Stimulated activated CD4-positive, alpha-beta T cell treated with anti-CD3 and anti-CD28 coated beads, Interleukin-1b, Interleukin-23, amount 100 ng/mL, for 1 hour (primary cell): ENCODE results near the gene C16orf95.
"Not testable (repeated sequence)": the region's sequence is repeated elsewhere in the genome, so short reads cannot be mapped to it uniquely, and the experiment has no call there.

ENCODE experiments used
- DNase-seq, 2 donors: peaks; one replicate each; pipeline ENCODE4 v3.0.0-alpha.2; 2020; ENCODE audit warnings: low read depth in 2 of 2

Gene C16orf95

GRCh38 chr16:87286839-87287626 lies 30.2 kb downstream of the C16orf95 start:
- no peak for DNase-seq

DNA sequence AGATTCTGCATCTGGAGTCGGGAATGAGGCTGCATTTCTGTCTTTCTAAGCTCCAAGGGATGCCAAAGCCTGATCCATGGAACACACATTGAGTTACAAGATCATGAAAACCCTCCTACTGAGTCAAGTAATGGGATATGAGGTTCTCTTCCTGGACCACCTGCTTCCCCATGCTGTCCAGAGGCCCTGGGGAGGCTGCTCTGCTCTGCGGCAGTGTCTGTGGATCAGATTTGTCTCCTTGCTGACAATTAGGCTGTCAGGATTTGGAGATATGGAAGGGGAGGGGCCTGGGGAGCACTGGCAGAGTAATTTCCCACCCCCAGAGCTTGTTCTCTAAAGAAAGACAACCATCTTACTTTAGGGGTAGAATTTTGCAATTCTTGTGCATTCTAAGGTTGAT lies 33.0 kb downstream of the C16orf95 start:
- DNase-seq = no peak

- no peak for DNase-seq
Measured at GRCh38 chr16:87279094-87279658, 38.0 kb downstream of the C16orf95 start.

DNA sequence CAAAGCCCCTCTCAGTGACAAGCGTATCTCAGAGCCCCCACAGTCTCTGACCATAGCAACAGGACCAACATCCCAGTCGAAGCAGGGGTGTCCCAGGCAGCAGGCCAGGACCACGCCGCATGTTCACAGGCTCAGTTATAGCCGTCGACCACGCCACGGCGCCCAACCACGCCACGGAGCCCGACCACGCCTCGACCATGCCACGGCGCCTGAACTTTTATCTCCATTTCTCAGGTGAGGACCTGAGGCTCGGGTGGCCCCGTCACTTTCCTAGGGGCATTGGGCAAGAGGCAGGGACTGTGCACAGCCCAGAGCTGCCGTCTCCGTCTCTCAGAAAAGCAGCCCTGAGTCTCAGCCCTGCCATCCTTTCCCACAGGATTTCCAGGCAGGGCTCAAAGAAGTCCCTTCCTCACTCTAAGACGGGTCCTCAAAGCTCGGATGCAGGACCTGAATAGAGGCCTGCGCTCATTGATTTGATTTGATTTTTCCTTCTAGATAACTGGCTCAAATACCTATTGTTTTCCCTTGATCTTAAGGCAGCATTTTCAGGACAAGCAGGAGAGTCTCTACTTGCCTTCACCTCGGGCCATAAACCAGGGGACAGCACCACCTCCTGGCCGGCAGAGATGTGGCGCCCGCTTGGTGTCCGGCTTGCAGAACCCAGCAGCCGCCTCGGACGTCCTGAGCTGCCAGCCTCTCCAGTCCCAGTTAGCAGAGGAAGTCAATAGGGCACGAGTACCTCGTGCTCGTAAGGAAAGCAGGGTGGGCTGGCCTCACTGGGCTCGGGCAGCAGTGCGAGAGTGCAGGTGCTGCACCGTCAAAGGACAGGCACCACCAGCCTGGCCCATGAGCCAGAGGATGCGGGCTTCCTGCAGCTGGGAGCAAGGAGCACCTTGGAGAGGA lies 38.8 kb downstream of the C16orf95 start:
- peak in 1 of 2 donors; percentile 10 for DNase-seq

- DNase-seq = no peak
Measured at GRCh38 chr16:87276924-87277323, 40.3 kb downstream of the C16orf95 start.

DNA sequence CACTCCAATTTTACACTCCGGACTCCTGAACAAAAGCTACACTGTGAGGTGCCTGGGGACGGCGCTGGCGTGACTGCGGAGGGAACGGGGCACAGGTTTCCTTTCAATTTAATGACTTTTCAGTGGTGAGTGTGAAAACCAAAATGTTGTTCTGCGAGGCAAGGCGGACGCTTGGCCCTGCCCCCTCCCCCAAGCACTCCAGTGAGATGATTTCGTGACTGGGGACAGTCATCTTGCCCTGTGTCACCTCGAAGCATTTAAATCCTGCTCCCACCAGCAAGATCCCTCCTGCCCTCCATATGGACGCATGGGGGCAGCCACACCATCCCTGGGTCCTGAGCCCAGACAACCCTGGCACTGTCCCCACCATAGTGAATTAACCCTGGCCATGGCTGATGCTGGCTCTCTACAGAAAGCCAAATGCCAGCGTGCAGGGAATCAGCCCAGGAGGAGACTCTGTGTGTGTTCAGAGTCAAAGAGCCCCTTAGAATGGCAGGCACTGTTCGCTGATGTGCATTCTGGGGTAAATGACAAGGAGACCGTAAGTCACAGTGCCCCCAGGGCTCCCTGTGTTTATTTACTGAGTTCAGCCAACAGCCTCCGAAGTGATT lies 41.0 kb downstream of the C16orf95 start:
- DNase-seq = no peak

DNA sequence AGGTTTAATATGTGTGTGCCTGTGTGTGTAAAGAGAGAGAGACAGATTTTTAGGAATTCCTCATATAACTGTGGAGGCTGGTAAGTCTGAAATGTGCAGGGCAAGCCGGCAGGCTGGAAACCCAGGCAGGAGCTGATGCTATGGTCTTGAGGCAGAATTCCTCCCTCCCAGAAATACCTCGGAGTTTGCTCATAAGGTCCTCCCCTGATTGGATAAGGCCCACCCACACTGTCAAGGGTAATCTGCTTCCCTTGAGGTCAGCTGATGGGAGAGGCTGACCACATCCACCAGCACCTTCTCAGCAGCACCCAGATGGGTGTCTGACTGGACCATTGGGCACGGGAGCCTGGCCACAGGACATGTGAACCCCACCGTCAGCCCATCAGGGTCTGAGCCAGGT lies 42.4 kb downstream of the C16orf95 start:
- DNase-seq = no peak

DNA sequence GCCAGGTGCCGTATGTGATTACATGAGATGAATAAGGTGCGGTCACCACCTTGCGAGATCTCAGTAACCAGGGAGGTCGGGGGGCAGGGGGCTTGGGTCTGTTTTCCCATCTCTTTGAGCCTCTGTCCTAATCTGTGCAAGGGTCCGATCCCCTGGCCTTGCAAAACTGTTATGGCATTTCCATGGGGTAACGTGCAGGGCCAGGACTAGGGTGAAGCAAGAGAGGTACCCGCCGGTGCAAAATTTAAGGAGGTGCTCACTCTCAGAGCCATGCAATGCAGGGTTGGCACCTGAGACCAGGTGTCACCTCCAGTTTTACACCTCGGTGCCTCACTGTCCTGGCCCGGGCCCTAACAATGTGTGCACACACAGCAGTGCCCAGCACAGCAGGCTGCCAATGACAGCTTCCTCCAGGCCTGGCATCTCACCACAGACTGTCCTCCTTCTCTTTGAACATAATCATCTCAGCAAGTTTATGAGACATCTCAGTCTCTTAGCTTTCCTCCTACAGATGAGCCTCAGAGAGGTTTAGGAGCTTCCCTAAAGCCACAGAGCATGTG lies 43.6 kb downstream of the C16orf95 start:
- DNase-seq = no peak

DNA sequence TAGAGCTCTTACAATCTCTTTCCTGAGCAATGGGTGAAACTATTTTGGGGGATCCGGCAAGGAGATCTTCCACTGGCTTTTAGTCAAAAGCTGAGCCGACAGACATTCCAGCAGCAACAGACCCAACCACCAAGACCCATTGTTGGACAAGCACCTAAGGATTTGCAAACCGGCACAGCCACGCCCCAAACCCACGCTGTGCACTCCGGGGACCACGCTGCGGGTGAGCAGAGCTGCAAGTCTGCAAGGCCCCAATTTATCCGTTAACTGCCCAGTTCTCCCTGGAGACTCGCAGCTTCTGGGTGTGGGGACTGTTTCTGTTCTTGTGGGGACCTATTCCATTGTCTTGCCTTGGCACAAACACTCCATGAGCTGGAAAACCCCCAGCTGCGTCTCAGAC lies 45.9 kb downstream of the C16orf95 start:
- DNase-seq = no peak

DNA sequence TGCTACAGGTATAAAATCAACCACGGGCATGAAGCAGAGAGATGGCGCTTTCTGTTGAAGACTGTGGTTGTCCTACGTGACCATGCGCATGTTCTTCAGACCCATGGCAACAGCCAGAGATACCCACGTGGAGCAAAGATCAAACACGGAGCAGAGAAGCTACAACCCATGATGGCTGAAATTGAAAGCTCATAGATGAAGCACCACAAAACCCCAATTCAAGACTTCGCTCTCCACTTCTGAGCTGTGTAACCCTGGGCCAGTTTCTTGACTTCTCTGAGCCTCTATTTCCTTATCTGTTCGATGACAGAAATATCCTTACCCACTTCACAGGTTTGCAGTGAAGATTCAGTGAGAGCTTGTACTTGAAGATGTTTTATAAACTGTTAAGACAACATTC lies 49.6 kb downstream of the C16orf95 start:
- no peak for DNase-seq

GRCh38 chr16:87266846-87267245 lies 50.3 kb downstream of the C16orf95 start:
- no peak for DNase-seq

GRCh38 chr16:87265261-87265660 lies 51.9 kb downstream of the C16orf95 start:
- no peak for DNase-seq

GRCh38 chr16:87264634-87265033 lies 52.6 kb downstream of the C16orf95 start:
- DNase-seq = no peak

DNA sequence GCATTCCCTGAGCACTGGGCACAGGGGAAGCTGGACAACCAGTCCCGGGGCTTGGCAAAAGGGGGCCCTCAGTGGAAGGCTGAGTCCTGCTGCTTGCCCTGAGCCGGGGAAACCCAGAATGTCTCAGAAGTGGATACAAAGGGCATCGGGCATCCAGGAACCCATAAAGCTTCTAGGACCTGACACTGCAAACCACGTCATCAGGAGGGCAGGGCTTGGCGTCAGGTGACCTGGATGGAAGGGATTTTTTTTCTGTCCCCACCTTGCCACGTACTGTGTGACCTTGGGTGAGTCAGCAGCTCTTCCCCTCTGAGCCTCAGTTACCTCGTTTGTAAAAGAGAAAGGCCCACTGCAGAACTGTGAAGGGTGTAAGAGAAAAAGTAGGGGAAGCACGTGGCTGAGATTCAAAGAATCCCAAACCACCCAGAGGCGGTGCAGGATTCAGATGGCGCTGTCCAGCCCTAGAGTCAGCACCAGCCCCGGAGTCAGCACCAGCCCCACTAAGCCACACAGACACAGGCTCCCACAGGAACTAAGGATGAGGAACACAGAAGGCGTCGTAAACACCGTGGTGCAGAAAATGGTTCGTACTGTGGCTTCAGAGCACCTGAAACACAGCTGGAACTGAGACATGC lies 53.7 kb downstream of the C16orf95 start:
- DNase-seq = no peak

DNA sequence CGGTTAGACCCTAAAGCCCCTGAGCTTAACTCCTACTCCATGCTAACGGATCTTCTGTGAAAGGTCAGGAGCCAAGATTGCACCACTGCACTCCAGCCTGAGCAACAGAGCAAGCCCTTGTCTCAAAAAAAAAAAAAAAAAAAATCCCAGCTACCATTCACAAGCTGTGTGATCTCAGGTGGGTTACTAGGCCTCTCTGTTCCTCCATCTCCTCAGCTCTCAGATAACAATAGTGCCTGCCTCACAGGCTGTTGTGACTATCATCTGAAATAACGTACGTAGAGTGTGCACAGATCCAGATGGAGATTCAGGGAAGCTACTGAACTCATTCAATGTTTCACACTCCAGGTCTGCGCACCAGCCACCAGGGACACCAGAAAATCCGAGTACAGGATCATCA lies 57.8 kb downstream of the C16orf95 start:
- DNase-seq = no peak

DNA sequence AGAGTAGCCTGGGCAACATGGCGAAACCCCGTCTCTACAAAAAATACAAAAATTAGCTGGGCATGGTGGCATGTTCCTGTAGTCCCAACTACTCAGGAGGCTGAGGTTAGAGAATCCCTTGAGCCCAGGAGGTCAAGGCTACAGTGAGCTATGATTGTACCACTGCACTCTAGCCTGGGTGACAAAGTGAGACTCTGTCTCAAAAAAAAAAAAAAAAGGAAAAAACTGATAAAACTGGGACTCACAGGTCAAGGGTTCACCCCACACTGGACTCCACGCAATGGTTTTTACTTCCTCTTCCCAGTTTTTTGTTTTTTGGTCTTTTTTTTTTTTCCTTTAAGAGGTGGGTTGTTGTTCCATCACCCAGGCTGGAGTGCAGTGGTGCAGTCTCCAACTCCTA lies 58.5 kb downstream of the C16orf95 start:
- DNase-seq = not testable (repeated sequence)

DNA sequence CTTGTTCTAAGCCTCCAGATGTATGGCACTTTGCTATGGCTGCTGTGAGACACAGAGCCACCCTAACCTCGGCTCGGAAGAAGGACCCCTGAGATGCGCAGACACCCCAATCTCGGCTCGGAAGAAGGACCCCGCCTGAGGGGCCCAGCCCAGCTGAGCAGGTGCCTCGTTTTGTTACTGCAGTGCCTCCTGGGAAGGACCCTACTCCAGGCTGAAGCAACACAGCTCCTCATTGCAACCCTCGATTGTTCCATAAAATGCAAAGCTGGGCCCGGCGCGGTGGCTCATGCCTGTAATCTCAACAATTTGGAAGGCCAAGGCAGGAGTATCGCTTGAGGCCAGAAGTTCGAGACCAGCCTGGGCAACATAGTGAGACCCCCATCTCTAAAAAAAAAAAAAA lies 61.3 kb downstream of the C16orf95 start:
- DNase-seq = no peak

- DNase-seq = no peak
Measured at GRCh38 chr16:87254734-87255133, 62.5 kb downstream of the C16orf95 start.

- DNase-seq = no peak
Measured at GRCh38 chr16:87254296-87254695, 62.9 kb downstream of the C16orf95 start.

DNA sequence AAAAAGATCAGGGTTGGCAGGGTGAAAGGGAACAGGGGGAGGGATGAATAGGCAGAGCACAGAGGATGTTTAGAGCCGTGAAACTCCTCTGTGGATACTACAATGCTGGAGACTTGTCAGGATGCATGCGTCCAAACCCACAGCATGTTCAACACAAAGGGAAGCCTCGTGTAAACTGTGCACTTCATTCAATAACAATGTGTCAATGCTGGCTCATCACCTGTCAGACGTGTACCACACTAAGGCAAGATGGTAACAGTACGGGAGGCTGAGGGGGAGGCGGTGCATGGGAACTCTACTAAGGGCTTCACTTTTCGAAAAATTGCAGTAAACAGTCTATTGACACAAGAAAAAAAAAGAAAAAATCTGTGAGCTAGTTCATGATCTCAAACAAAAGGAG lies 63.7 kb downstream of the C16orf95 start:
- DNase-seq = no peak
